Endometrial microvascular endothelial cells (primary cell): Measurements from ENCODE around the gene TNNI3K. TPM values are rescaled to one million over a fixed set of nuclear protein-coding genes. Genes with fewer than 3 reads are reported as not detected.

Experiments
- in situ Hi-C: cut with HindIII; loops from 2 replicates; pipeline ENCODE4 v1.10.0; 2017; ENCODE audit warnings: low sequenced_read_pairs, low pct_unique_long_range_greater_than_20kb; ENCODE audit errors: inconsistent ontology term
- total RNA-seq: library from RNA; depleted of rRNA; stranded (reverse); fragments of >200 nt; gene quantifications from one replicate; pipeline ENCODE4 v1.2.3, GENCODE V29; 2015; ENCODE audit errors: inconsistent ontology term

The TNNI3K gene
- total RNA-seq, 1 donor from 2014 or later, result not detected

GRCh38 chr1:74513411-74514300 is 278.5 kb downstream of the TNNI3K start:
- in situ Hi-C loops, result no loop called here

DNA sequence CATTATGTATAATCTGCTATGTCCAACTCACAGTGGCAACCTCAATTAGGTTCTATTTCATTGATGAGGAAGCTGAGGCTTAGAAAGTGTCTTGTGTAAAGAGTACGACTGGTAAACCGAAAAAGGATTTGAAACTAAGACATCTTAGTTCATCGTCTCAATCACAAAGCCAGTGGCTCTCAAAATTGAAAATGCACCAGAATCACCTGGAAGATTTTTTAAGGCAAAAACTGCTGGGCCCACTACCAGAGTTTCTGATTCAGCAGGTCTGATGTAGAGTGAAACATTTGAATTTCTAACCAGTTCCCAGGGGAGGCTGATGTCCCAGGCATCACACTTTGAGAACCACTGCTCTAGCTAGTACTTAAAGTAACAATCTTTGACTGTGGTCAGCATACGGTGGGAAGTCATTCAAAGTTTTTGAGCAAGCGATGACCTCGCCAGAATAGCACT is 282.4 kb downstream of the TNNI3K start:
- in situ Hi-C loops, result no loop called here

DNA sequence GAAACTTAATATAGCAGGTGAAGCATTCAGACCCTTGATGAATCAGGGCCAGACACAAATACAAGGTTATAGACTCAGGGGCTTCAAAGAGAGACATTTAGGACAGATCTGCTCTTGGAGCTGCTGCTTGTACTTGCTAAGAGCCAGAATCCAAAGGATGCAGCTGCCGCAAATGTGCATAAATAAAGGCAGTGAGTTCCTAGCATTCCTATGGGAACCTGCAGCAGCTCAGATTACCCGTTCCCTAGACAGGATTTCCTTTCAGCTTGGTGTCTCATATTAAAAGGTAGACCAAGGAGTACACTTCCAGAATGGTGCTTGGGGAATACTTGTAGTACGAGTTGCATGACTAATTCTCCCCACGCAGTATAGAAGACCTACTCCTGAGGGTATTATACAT is 287.0 kb downstream of the TNNI3K start:
- in situ Hi-C loops, result no loop called here

DNA sequence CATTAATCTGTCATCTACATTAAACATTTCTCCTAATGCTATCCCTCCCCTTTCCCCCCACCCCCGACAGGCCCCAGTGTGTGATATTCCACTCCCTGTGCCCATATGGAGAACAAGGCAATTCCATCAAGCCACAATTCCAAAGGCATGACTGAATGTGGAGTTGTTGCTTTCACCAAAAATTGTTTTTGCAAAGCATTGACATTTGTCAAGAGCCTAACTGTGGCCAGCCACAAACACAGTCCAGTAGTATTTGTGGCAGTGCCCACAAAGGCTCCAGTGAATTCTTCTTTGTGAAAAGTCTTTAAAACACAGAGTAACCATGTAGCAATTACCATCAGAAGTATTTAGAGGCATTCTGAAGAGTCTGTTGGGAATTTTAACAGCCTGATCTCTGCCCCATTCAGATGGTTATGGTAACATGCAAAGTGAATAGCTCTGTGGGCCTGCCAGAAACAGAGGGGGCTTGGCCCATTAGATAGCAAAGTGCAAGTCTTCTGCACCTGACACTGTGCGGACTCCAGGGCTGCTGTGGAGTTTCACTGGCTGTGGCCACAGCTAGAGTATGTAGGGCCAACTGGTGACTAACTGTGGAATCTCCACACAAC is 288.8 kb downstream of the TNNI3K start:
- in situ Hi-C loops, result no loop called here

GRCh38 chr1:74526708-74527107 is 291.5 kb downstream of the TNNI3K start:
- in situ Hi-C loops, result no loop called here

GRCh38 chr1:74528123-74528522 is 292.9 kb downstream of the TNNI3K start:
- in situ Hi-C loops, result no loop called here

DNA sequence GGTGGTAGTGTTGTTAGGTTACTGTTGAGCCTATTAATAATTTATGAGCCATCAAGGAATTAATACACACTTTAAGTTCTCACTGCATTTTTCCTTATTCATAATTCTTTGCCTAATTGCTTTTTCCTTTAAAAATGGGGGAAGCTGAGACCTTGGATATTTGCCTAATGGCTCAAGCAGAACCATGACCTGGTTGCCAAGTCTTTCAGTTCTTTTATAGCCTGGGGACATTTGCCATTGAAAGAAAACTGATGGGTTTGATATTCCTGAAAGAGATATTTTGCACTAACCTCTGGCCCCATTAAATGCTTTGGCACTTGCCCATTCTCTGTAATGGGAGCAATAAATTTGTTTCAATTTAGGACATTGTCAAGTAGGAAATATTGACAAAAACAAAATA is 295.7 kb downstream of the TNNI3K start:
- in situ Hi-C loops, result no loop called here

GRCh38 chr1:74531796-74532195 is 296.6 kb downstream of the TNNI3K start:
- in situ Hi-C loops, result no loop called here

DNA sequence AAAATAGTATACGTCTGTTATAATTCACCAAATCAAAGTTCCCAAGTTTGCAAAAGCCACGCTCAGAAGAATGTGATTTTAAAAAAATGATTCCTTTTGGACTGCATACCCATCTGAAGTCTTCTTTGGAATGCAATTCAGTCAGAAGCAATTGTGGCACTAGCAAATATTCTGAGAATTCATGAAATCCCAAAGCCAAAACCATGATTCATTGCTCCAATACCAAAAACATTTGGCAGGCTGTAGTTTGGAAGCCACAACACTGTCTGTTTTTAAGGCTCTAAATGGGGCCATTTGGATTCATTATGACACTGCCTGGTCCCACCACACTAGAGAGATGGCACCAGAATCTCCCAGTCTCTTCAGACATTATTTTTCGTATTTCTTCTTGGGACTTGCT is 299.1 kb downstream of the TNNI3K start:
- in situ Hi-C loops, result no loop called here

GRCh38 chr1:74545821-74546220 is 310.6 kb downstream of the TNNI3K start:
- in situ Hi-C loops, result no loop called here

DNA sequence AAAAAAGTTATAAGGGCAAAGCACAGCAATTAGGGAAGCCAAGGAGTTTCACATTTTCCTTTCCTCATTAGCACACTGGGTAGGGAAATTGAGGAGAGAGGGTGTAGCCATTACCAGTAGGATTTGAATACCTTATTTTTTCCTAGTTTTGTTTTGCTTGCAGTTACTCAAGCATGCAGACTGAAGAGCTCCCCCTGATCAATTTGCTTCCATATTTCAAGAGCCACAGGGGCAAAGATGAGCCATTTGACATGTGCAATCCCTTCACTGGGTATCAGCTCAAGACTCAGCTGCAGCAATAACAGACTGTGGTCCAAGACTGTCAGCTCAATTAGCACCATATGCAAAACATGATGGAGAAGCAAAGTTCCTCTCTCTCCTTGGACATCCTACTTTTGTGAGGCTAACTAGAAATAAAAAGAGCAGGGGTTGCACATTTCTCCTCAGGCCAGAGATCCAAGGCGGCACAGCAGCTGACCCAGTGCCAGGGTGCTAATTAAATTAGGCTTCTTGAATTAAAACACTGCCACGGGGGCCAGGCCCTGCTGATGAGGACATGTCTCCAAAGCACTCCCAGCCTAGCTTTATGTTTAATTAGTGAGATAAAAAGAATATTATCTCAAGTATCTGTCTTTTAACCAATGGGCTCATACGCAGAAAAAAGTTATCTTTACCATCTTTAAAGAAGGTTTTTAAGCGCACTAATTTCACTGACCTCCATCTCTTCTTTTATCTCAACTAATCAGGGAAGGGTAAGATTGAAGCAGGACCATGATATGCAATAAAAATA is 314.0 kb downstream of the TNNI3K start:
- in situ Hi-C loops, result no loop called here

DNA sequence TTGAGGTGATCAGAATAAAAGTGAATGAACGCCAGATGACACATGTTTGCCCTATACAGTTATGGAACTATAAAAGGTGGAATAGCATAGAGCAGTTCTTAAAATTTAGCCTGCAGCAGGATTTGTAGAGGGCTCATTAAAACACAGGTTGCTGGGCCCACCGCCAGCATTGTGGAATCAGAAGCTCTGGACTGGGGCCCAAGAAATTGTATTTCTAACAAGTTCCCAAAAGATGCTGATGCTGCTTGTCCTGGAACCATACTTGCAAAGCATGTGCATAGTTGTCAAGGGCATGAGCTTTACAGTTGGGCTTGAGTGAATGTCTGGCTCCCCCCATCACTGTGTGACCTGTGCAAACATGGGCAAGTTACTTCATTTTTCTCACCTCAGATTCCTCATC is 314.7 kb downstream of the TNNI3K start:
- in situ Hi-C loops, result no loop called here

- in situ Hi-C loops, result no loop called here
Observed at GRCh38 chr1:74570797-74571492, 335.8 kb downstream of the TNNI3K start.

GRCh38 chr1:74571493-74571800 is 336.3 kb downstream of the TNNI3K start:
- in situ Hi-C loops, result no loop called here

- in situ Hi-C loops, result no loop called here
Observed at GRCh38 chr1:74571891-74572290, 336.7 kb downstream of the TNNI3K start.

- in situ Hi-C loops, result no loop called here
Observed at GRCh38 chr1:74578101-74578500, 342.9 kb downstream of the TNNI3K start.

DNA sequence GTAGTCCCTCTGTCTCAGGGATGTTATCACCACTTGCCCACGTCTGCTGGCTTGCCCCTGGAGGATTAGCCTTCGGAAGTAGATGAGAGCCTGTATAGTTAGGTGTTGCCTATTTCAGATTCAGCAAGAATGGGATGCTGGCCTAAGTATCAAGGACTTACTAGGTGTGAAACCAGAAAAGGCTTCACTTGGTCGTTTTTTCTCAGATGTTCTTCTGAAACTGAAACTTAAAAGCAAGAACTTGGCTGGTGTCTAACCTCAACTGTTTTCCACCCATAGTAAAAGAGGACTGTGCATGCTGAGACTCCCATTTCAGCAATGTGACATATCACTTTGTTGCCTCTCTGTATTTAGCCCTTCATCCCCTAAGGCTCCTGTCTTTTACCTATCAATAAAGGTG is 344.2 kb downstream of the TNNI3K start:
- in situ Hi-C loops, result no loop called here

DNA sequence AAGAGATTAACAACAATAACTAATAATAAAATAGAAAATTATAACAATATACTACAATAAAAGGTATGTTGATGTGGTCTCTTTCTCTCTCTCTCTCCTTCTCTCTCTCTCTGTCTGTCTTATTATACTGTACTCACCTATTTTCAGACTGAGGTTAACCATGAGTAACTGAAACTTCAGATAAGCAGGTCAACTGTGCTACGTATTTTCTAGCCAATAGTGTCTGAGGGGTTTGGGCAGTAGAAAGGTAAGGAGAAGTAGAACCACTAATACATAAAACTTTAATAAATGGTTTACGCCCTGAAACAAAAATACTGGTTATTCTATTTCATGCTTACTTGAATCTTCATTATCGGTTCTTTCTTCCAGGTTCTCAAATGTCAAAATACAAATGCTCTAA is 348.2 kb downstream of the TNNI3K start:
- in situ Hi-C loops, result no loop called here

DNA sequence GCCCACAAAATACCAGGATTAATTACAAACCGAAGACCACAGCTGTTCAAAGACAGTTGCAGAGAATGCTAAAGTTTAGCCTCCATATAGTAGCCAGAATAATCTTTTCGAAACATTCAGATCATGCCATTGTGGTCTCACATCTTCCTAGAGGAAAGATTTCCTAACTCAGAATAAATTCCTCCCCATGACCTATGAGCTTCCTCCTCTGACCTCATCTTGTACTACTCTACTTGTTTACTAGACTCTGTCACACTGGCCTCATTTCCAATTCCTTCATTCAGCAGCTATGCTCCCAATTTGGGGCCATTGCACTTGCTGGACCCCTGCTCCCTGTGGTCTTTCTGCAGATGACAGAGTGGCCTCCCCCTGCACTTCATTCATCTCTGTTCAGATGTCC is 349.0 kb downstream of the TNNI3K start:
- in situ Hi-C loops, result no loop called here
